Stimulated activated naive CD8-positive, alpha-beta T cell treated with anti-CD3 and anti-CD28 coated beads, Interleukin-15, amount 100 ng/mL, for 72 hours (primary cell): ENCODE data around the gene SOCS7.
"Not testable (repeated sequence)": the region's sequence is repeated elsewhere in the genome, so short reads cannot be mapped to it uniquely, and the experiment has no call there.

Experiments
- ATAC-seq: fragments of 150-1000 bp; cut with Tn5 transposase; 2 replicates; pipeline ENCODE4 v1.10.0; 2021; ENCODE audit warnings: mild to moderate bottlenecking, moderate library complexity
- DNase-seq, 2 donors: peaks; one replicate each; pipeline ENCODE4 v3.0.0; 2021 to 2022
- H3K27ac Mint-ChIP-seq, 2 donors: one replicate each; pipeline ENCODE4 v1.8.0; 2022; ENCODE audit warnings: mild to moderate bottlenecking in 2 of 2, mixed read lengths in 2 of 2, moderate library complexity in 2 of 2
- H3K27me3 Mint-ChIP-seq: one replicate; pipeline ENCODE4 v1.8.0; 2022; ENCODE audit warnings: mixed read lengths
- H3K4me1 Mint-ChIP-seq: one replicate; pipeline ENCODE4 v1.8.0; 2022; ENCODE audit warnings: mild to moderate bottlenecking, mixed read lengths
- H3K4me3 Mint-ChIP-seq, 2 donors: one replicate each; pipeline ENCODE4 v1.8.0; 2022; ENCODE audit warnings: mild to moderate bottlenecking in 2 of 2, mixed read lengths in 2 of 2, moderate library complexity in 1 of 2
- H3K9me3 Mint-ChIP-seq, 2 donors: one replicate each; pipeline ENCODE4 v1.8.0; 2022; ENCODE audit warnings: mixed read lengths in 2 of 2

The SOCS7 gene

GRCh38 chr17:38431346-38432145, 79.9 kb downstream of the SOCS7 start:
- peaks cover 37% of the 10 kb centered on the region for H3K27me3 Mint-ChIP-seq
- H3K27ac Mint-ChIP-seq = no peak overlapping the region
- peaks cover 20% of the 10 kb centered on the region for H3K4me1 Mint-ChIP-seq
- ATAC-seq (no peak), DNase-seq (no peak)
- no peaks in the 10 kb centered on the region for H3K9me3 Mint-ChIP-seq
- no peak overlapping the region for H3K4me3 Mint-ChIP-seq

- Mint-ChIP-seq H3K4me3 (no peak overlapping the region), H3K27ac (no peak overlapping the region), H3K9me3 (no peaks in the 10 kb centered on the region), H3K4me1 (peaks cover 7% of the 10 kb centered on the region), H3K27me3 (peaks cover 21% of the 10 kb centered on the region)
- DNase-seq (no peak), ATAC-seq (no peak)
These were observed 82.6 kb downstream of the SOCS7 start for GRCh38 chr17:38434178-38434665.

GRCh38 chr17:38435795-38436194, 84.2 kb downstream of the SOCS7 start:
- H3K27ac Mint-ChIP-seq = no peak overlapping the region
- no peak for DNase-seq
- H3K4me3 Mint-ChIP-seq = no peak overlapping the region
- no peaks in the 10 kb centered on the region for H3K9me3 Mint-ChIP-seq
- no peaks in the 10 kb centered on the region for H3K4me1 Mint-ChIP-seq
- no peak for ATAC-seq
- H3K27me3 Mint-ChIP-seq = peaks cover 6% of the 10 kb centered on the region

GRCh38 chr17:38436386-38436785, 84.7 kb downstream of the SOCS7 start:
- H3K4me1 Mint-ChIP-seq = no peaks in the 10 kb centered on the region
- H3K4me3 Mint-ChIP-seq = no peak overlapping the region
- DNase-seq (no peak), ATAC-seq (no peak)
- H3K27ac Mint-ChIP-seq = no peak overlapping the region
- H3K9me3 Mint-ChIP-seq = no peaks in the 10 kb centered on the region
- peaks cover under 1% of the 10 kb centered on the region for H3K27me3 Mint-ChIP-seq

GRCh38 chr17:38437313-38437712, 85.7 kb downstream of the SOCS7 start:
- not testable (repeated sequence) for H3K27me3 Mint-ChIP-seq, DNase-seq, ATAC-seq, H3K4me1 Mint-ChIP-seq, H3K27ac Mint-ChIP-seq, H3K9me3 Mint-ChIP-seq, H3K4me3 Mint-ChIP-seq

- H3K4me3 Mint-ChIP-seq = no peak overlapping the region
- H3K9me3 Mint-ChIP-seq = no peaks in the 10 kb centered on the region
- H3K27me3 Mint-ChIP-seq = peaks cover 8% of the 10 kb centered on the region
- H3K27ac Mint-ChIP-seq = peak overlapping the region in 1 of 2 donors; percentile 1
- DNase-seq (no peak), ATAC-seq (no peak)
- peaks cover 13% of the 10 kb centered on the region for H3K4me1 Mint-ChIP-seq
These were observed 87.8 kb downstream of the SOCS7 start for GRCh38 chr17:38439436-38439835.

- ATAC-seq = no peak
- Mint-ChIP-seq H3K27me3 (peaks cover 8% of the 10 kb centered on the region), H3K4me1 (peaks cover 13% of the 10 kb centered on the region), H3K27ac (no peak overlapping the region), H3K9me3 (no peaks in the 10 kb centered on the region), H3K4me3 (no peak overlapping the region)
- no peak for DNase-seq
These were observed 89.2 kb downstream of the SOCS7 start for GRCh38 chr17:38440614-38441397.

- DNase-seq (no peak), ATAC-seq (no peak)
- H3K9me3 Mint-ChIP-seq = no peaks in the 10 kb centered on the region
- H3K27ac Mint-ChIP-seq = no peak overlapping the region
- H3K4me3 Mint-ChIP-seq = no peak overlapping the region
- H3K27me3 Mint-ChIP-seq = peaks cover 8% of the 10 kb centered on the region
- H3K4me1 Mint-ChIP-seq = peaks cover 13% of the 10 kb centered on the region
These were observed 89.9 kb downstream of the SOCS7 start for GRCh38 chr17:38441429-38442061.

GRCh38 chr17:38442548-38442947, 90.9 kb downstream of the SOCS7 start:
- Mint-ChIP-seq H3K4me3 (no peak overlapping the region), H3K27ac (no peak overlapping the region), H3K9me3 (no peaks in the 10 kb centered on the region), H3K4me1 (peaks cover 13% of the 10 kb centered on the region), H3K27me3 (peaks cover 8% of the 10 kb centered on the region)
- DNase-seq = no peak
- no peak for ATAC-seq

- Mint-ChIP-seq H3K4me1 (peaks cover 13% of the 10 kb centered on the region), H3K9me3 (no peaks in the 10 kb centered on the region), H3K27ac (no peak overlapping the region), H3K27me3 (peaks cover 8% of the 10 kb centered on the region), H3K4me3 (no peak overlapping the region)
- DNase-seq (no peak), ATAC-seq (peak; percentile 27)
These were observed 91.8 kb downstream of the SOCS7 start for GRCh38 chr17:38443356-38444031.

GRCh38 chr17:38444151-38444550, 92.5 kb downstream of the SOCS7 start:
- Mint-ChIP-seq H3K9me3 (no peaks in the 10 kb centered on the region), H3K4me3 (peak overlapping the region in 1 of 2 donors; percentile 20), H3K4me1 (peaks cover 13% of the 10 kb centered on the region), H3K27me3 (peaks cover 8% of the 10 kb centered on the region), H3K27ac (no peak overlapping the region)
- peak; percentile 93 for ATAC-seq
- peak; percentile 51 to 61 for DNase-seq

GRCh38 chr17:38447502-38448085, 96.0 kb downstream of the SOCS7 start:
- no peak for ATAC-seq
- Mint-ChIP-seq H3K4me3 (no peak overlapping the region), H3K27me3 (peaks cover 22% of the 10 kb centered on the region)

GRCh38 chr17:38448208-38448771, 96.6 kb downstream of the SOCS7 start:
- no peak for ATAC-seq
- DNase-seq = no peak
- Mint-ChIP-seq H3K27ac (no peak overlapping the region), H3K27me3 (peaks cover 27% of the 10 kb centered on the region), H3K4me3 (no peak overlapping the region), H3K4me1 (peaks cover 33% of the 10 kb centered on the region), H3K9me3 (no peaks in the 10 kb centered on the region)

More at GRCh38 chr17:38447502-38448085, 96.0 kb downstream of the SOCS7 start:
- Mint-ChIP-seq H3K27ac (no peak overlapping the region), H3K9me3 (no peaks in the 10 kb centered on the region), H3K4me1 (peaks cover 28% of the 10 kb centered on the region)
- DNase-seq = no peak

GRCh38 chr17:38449364-38449763, 97.7 kb downstream of the SOCS7 start:
- ATAC-seq (no peak), DNase-seq (no peak)
- Mint-ChIP-seq H3K27me3 (peaks cover 36% of the 10 kb centered on the region), H3K4me1 (peaks cover 25% of the 10 kb centered on the region), H3K27ac (no peak overlapping the region), H3K9me3 (no peaks in the 10 kb centered on the region), H3K4me3 (no peak overlapping the region)
